Neural cell (in vitro differentiated cells): Measurements from ENCODE around the gene KRTAP10-2. TPM values are rescaled to one million over a fixed set of nuclear protein-coding genes. Genes with fewer than 3 reads are reported as not detected.

Experiments
- H2AFZ ChIP-seq: fragments of 200-600, 300-800 bp; sonication (generic), shearing (Covaris generic); 2 replicates; pipeline ENCODE4 v1.6.0; 2014; ENCODE audit warnings: low read depth, mild to moderate bottlenecking, antibody characterized with exemption, low read length, moderate library complexity
- H3F3A ChIP-seq: fragments of 200-600 bp; shearing (Covaris generic); 2 replicates; pipeline ENCODE4 v1.6.1; 2016; ENCODE audit warnings: mild to moderate bottlenecking, moderate library complexity, mixed read lengths, antibody characterized with exemption, low read length; ENCODE audit not compliant: insufficient read depth, poor library complexity, severe bottlenecking
- H3K27ac ChIP-seq: fragments of 200-600, 300-800 bp; sonication (generic), shearing (Covaris generic); 2 replicates; pipeline ENCODE4 v1.5.1; 2014; ENCODE audit warnings: mild to moderate bottlenecking, low read length, moderate library complexity
- H3K27me3 ChIP-seq: fragments of 300-800, 200-600 bp; sonication (generic), shearing (Covaris generic); 2 replicates; pipeline ENCODE4 v1.6.0; 2014; ENCODE audit warnings: mild to moderate bottlenecking, low read depth, low read length, moderate library complexity; ENCODE audit not compliant: insufficient read depth
- H3K36me3 ChIP-seq: fragments of 300-800, 200-600 bp; sonication (generic), shearing (Covaris generic); 2 replicates; pipeline ENCODE4 v1.5.1; 2014; ENCODE audit warnings: mild to moderate bottlenecking, antibody characterized with exemption, low read length, moderate library complexity; ENCODE audit not compliant: insufficient read depth
- H3K4me2 ChIP-seq: fragments of 300-800, 200-600 bp; sonication (generic), shearing (Covaris generic); 2 replicates; pipeline ENCODE4 v1.6.0; 2014; ENCODE audit warnings: mild to moderate bottlenecking, low read length
- H3K4me3 ChIP-seq: fragments of 300-800, 200-600 bp; sonication (generic), shearing (Covaris generic); 2 replicates; pipeline ENCODE4 v1.5.1; 2014; ENCODE audit warnings: mild to moderate bottlenecking, low read length, moderate library complexity
- H3K79me2 ChIP-seq: fragments of 200-600 bp; shearing (Covaris generic); replicated peaks from 2 replicates; pipeline ENCODE4 v1.6.0; 2014; ENCODE audit warnings: mild to moderate bottlenecking, low read length, moderate library complexity; ENCODE audit not compliant: insufficient read depth
- H3K9ac ChIP-seq: fragments of 300-800, 200-600 bp; sonication (generic), shearing (Covaris generic); 2 replicates; pipeline ENCODE4 v1.6.1; 2016; ENCODE audit warnings: mild to moderate bottlenecking, low read length, mixed read lengths
- H3K9me2 ChIP-seq: fragments of 200-600 bp; shearing (Covaris generic); 2 replicates; pipeline ENCODE4 v1.6.1; 2016; ENCODE audit warnings: mild to moderate bottlenecking, low read length, mixed read lengths; ENCODE audit not compliant: insufficient read depth
- H3K9me3 ChIP-seq: fragments of 200-600, 300-800 bp; sonication (generic), shearing (Covaris generic); 2 replicates; pipeline ENCODE4 v1.6.1; 2016; ENCODE audit warnings: mild to moderate bottlenecking, mixed run types, low read length, moderate library complexity, mixed read lengths
- H4K20me1 ChIP-seq: fragments of 200-600 bp; shearing (Covaris generic); 2 replicates; pipeline ENCODE4 v1.6.1; 2016; ENCODE audit warnings: mild to moderate bottlenecking, mixed run types; ENCODE audit not compliant: insufficient read depth
- EP300 ChIP-seq: fragments of 450-650 bp; conservative IDR thresholded peaks from 2 replicates; pipeline ENCODE4 v1.6.1; 2014; ENCODE audit warnings: antibody characterized with exemption, mild to moderate bottlenecking, moderate library complexity; ENCODE audit not compliant: poor library complexity, severe bottlenecking
- EZH2 ChIP-seq: fragments of 200-600, 300-800 bp; shearing (Covaris generic), sonication (generic); IDR thresholded peaks from 2 replicates; pipeline ENCODE4 v1.6.1; 2014; ENCODE audit warnings: antibody characterized with exemption, low read length, borderline replicate concordance, mild to moderate bottlenecking; ENCODE audit not compliant: insufficient read depth, poor library complexity, severe bottlenecking
- MXI1 ChIP-seq: fragments of 450-650 bp; conservative IDR thresholded peaks from 2 replicates; pipeline ENCODE4 v1.6.1; 2014; ENCODE audit warnings: antibody characterized with exemption, mild to moderate bottlenecking; ENCODE audit not compliant: poor library complexity, severe bottlenecking
- POLR2AphosphoS5 ChIP-seq: IDR thresholded peaks from 2 replicates; pipeline ENCODE4 v1.6.1; 2012
- RAD21 ChIP-seq: fragments of 450-650 bp; conservative IDR thresholded peaks from 2 replicates; pipeline ENCODE4 v1.6.1; 2014; ENCODE audit warnings: antibody characterized with exemption, mild to moderate bottlenecking, moderate library complexity
- REST ChIP-seq: IDR thresholded peaks from 2 replicates; pipeline ENCODE4 v1.6.1; 2012; ENCODE audit warnings: borderline replicate concordance
- SMC3 ChIP-seq: fragments of 450-650 bp; conservative IDR thresholded peaks from 2 replicates; pipeline ENCODE4 v1.6.1; 2014; ENCODE audit warnings: antibody characterized with exemption, mild to moderate bottlenecking, moderate library complexity; ENCODE audit not compliant: poor library complexity
- TAF1 ChIP-seq: IDR thresholded peaks from 2 replicates; pipeline ENCODE4 v1.6.1; 2012; ENCODE audit warnings: low read depth
- polyA plus RNA-seq: library from polyadenylated mRNA; depleted of rRNA; stranded (reverse); fragments of >200 nt; gene quantifications from 2 replicates; pipeline ENCODE4 v1.2.3, GENCODE V29; 2014

The KRTAP10-2 gene
- polyA plus RNA-seq, 1 donor from 2014 or later: not detected

- Histone ChIP-seq H3K9me2 (no peaks in the 10 kb centered on the region), H3K27me3 (no peaks in the 10 kb centered on the region), H3K79me2 (no peaks in the 10 kb centered on the region), H3K9ac (no peak overlapping the region), H3K4me3 (no peak overlapping the region), H3F3A (no peaks in the 10 kb centered on the region), H3K9me3 (no peaks in the 10 kb centered on the region), H4K20me1 (no peaks in the 10 kb centered on the region), H3K27ac (no peak overlapping the region), H3K4me2 (no peak overlapping the region), H3K36me3 (no peaks in the 10 kb centered on the region), H2AFZ (no peak overlapping the region)
- TF ChIP-seq SMC3 (no peak), MXI1 (no peak), TAF1 (no peak), RAD21 (no peak), REST (no peak), EZH2 (no peak), POLR2AphosphoS5 (no peak)
Measured at GRCh38 chr21:44530903-44531605, 20.3 kb downstream of the KRTAP10-2 start.

- Histone ChIP-seq H3K27ac (no peak overlapping the region), H3K4me2 (no peak overlapping the region), H3K4me3 (no peak overlapping the region), H4K20me1 (no peaks in the 10 kb centered on the region), H3K9me3 (no peaks in the 10 kb centered on the region), H3K36me3 (no peaks in the 10 kb centered on the region), H2AFZ (no peak overlapping the region), H3F3A (no peaks in the 10 kb centered on the region), H3K9me2 (no peaks in the 10 kb centered on the region), H3K79me2 (no peaks in the 10 kb centered on the region), H3K9ac (no peak overlapping the region), H3K27me3 (no peaks in the 10 kb centered on the region)
- TF ChIP-seq RAD21: no peak
- TF ChIP-seq POLR2AphosphoS5: no peak
- no peak for TF ChIP-seq TAF1
- no peak for TF ChIP-seq EP300
- TF ChIP-seq MXI1: no peak
- TF ChIP-seq REST: no peak
- no peak for TF ChIP-seq EZH2
Measured at GRCh38 chr21:44530221-44530902, 20.9 kb downstream of the KRTAP10-2 start.
